Effector memory CD4-positive, alpha-beta T cell (primary cell): ENCODE data around the gene HOXA6.

Source experiments
- DNase-seq, 3 donors: peaks; one replicate each; pipeline ENCODE4 v3.0.0-alpha.2; 2020
- H3K27ac ChIP-seq: 2 replicates; pipeline ENCODE4 v1.7.0; 2013; ENCODE audit warnings: mild to moderate bottlenecking, low read length, moderate library complexity; ENCODE audit not compliant: insufficient read depth, poor library complexity, severe bottlenecking
- H3K27me3 ChIP-seq: replicated peaks from 2 replicates; pipeline ENCODE4 v1.7.0; 2013; ENCODE audit warnings: mild to moderate bottlenecking, low read length; ENCODE audit not compliant: insufficient read depth, control insufficient read depth, poor library complexity, severe bottlenecking
- H3K36me3 ChIP-seq: 2 replicates; pipeline ENCODE4 v1.7.0; 2013; ENCODE audit warnings: mild to moderate bottlenecking, low read length, moderate library complexity; ENCODE audit not compliant: control insufficient read depth, insufficient read depth
- H3K4me1 ChIP-seq: 2 replicates; pipeline ENCODE4 v1.7.0; 2013; ENCODE audit warnings: low read length, mild to moderate bottlenecking; ENCODE audit not compliant: control insufficient read depth, insufficient read depth, poor library complexity, severe bottlenecking
- H3K4me3 ChIP-seq: 2 replicates; pipeline ENCODE4 v1.7.0; 2013; ENCODE audit warnings: low read length, low read depth, mild to moderate bottlenecking; ENCODE audit not compliant: insufficient read depth, poor library complexity, severe bottlenecking
- H3K9me3 ChIP-seq: 2 replicates; pipeline ENCODE4 v1.7.0; 2013; ENCODE audit warnings: mild to moderate bottlenecking, low read length, moderate library complexity; ENCODE audit not compliant: control insufficient read depth

The HOXA6 gene

GRCh38 chr7:27137640-27138315, 9.8 kb downstream of the HOXA6 start:
- no peaks in the 10 kb centered on the region for H3K9me3 ChIP-seq
- no peaks in the 10 kb centered on the region for H3K36me3 ChIP-seq
- DNase-seq = no peak
- no peak overlapping the region for H3K27ac ChIP-seq
- peaks cover 10% of the 10 kb centered on the region for H3K27me3 ChIP-seq
- no peak overlapping the region for H3K4me3 ChIP-seq
- H3K4me1 ChIP-seq = no peaks in the 10 kb centered on the region

- Histone ChIP-seq H3K27me3 (peaks cover 7% of the 10 kb centered on the region), H3K9me3 (no peaks in the 10 kb centered on the region), H3K36me3 (no peaks in the 10 kb centered on the region), H3K4me3 (no peak overlapping the region), H3K27ac (no peak overlapping the region), H3K4me1 (no peaks in the 10 kb centered on the region)
- no peak for DNase-seq
Observed at GRCh38 chr7:27134392-27134791, 13.2 kb downstream of the HOXA6 start.

GRCh38 chr7:27133409-27134231, 14.0 kb downstream of the HOXA6 start:
- H3K27ac ChIP-seq = no peak overlapping the region
- no peaks in the 10 kb centered on the region for H3K36me3 ChIP-seq
- H3K4me3 ChIP-seq = no peak overlapping the region

DNA sequence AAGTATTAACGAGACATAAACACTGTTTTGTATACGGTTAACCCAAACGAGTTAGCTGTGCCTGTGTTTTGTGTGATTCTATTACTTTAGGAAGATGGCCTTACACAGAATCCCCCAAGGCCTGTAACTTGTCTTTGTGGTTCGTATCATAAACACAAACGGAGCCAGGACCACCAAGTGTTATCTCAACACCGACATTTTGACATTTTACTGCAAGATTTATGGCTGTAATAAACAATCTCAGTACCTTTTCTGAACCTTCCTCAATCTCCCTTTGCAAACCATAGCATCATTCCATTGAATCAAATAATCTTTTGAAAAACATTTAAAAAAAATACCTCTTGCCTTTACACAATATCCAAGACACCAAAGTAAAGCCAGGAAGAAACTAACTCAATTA, 14.6 kb downstream of the HOXA6 start:
- H3K4me3 ChIP-seq = no peak overlapping the region
- no peaks in the 10 kb centered on the region for H3K36me3 ChIP-seq
- peaks cover 7% of the 10 kb centered on the region for H3K27me3 ChIP-seq
- no peaks in the 10 kb centered on the region for H3K4me1 ChIP-seq
- no peak overlapping the region for H3K27ac ChIP-seq
- H3K9me3 ChIP-seq = no peaks in the 10 kb centered on the region
- DNase-seq = no peak

More at GRCh38 chr7:27133409-27134231, 14.0 kb downstream of the HOXA6 start:
- Histone ChIP-seq H3K4me1 (no peaks in the 10 kb centered on the region), H3K9me3 (no peaks in the 10 kb centered on the region), H3K27me3 (peaks cover 7% of the 10 kb centered on the region)
- no peak for DNase-seq

GRCh38 chr7:27132214-27132613, 15.4 kb downstream of the HOXA6 start:
- Histone ChIP-seq H3K36me3 (no peaks in the 10 kb centered on the region), H3K4me1 (no peaks in the 10 kb centered on the region), H3K9me3 (no peaks in the 10 kb centered on the region), H3K27me3 (peaks cover 7% of the 10 kb centered on the region), H3K27ac (no peak overlapping the region), H3K4me3 (no peak overlapping the region)
- no peak for DNase-seq

DNA sequence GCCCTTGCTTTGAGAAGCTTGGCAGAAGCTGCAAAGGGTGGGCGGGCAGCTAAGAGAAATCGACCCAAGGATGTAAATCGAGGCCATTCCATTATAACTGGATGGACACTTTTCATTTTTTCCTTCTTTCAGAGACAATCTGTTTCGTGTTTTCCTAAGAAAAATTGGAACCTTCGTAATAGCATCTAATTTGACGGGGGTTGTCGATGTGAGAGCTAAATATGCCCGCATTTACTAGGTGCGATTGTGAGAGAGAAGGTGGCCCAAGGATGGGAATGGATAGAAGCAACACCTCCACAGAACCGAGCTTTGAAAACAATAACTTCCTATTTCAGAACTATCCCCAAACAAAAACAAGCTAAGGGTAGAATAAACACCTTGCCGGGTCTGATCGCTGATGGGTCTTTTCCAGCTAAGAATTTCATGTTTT, 16.2 kb downstream of the HOXA6 start:
- Histone ChIP-seq H3K4me3 (peak overlapping the region; percentile 55), H3K27me3 (peaks cover 6% of the 10 kb centered on the region), H3K27ac (no peak overlapping the region)

GRCh38 chr7:27130540-27131389, 16.8 kb downstream of the HOXA6 start, which contains the start of gene HOXA4:
Gene HOXA4 (minus strand): TSS chr7:27130757. CDS start chr7:27130733, 24 bp downstream.
- Histone ChIP-seq H3K36me3 (no peaks in the 10 kb centered on the region), H3K4me3 (peak within 1 kb of the TSS; percentile 55), H3K4me1 (no peaks in the 10 kb centered on the region), H3K27ac (no peak within 1 kb of the TSS), H3K27me3 (peaks cover 6% of the 10 kb centered on the region), H3K9me3 (no peaks in the 10 kb centered on the region)
- DNase-seq = peak; percentile 18 to 64 (median 42)

More for the DNA sequence above, 16.2 kb downstream of the HOXA6 start:
- DNase-seq = no peak
- Histone ChIP-seq H3K36me3 (no peaks in the 10 kb centered on the region), H3K4me1 (no peaks in the 10 kb centered on the region), H3K9me3 (no peaks in the 10 kb centered on the region)

- no peaks in the 10 kb centered on the region for H3K9me3 ChIP-seq
- no peak overlapping the region for H3K4me3 ChIP-seq
- peaks cover 6% of the 10 kb centered on the region for H3K27me3 ChIP-seq
- no peak overlapping the region for H3K27ac ChIP-seq
- DNase-seq = no peak
- no peaks in the 10 kb centered on the region for H3K36me3 ChIP-seq
- no peaks in the 10 kb centered on the region for H3K4me1 ChIP-seq
Observed at GRCh38 chr7:27129729-27130539, 17.6 kb downstream of the HOXA6 start.
